ENCODE data around the gene NFE2L2. TPM values are rescaled to one million over a fixed set of nuclear protein-coding genes. Genes with fewer than 3 reads are reported as not detected.

NFE2L2 gene
- total and polyA plus RNA-seq, 2 experiments from 2014 or later, result 35.0 to 39.1 TPM

- TF ChIP-seq EZH2phosphoT487 (IDR thresholded peaks at IDR 0.05; ENCODE audit: unreplicated experiment) (no peak), ZNF114 (CRISPR knock-in tag; IDR thresholded peaks at IDR 0.05) (no peak), CREB1 (CRISPR knock-in tag; IDR thresholded peaks at IDR 0.05; ENCODE audit: low read depth) (no peak), STAT1 (IDR thresholded peaks at IDR 0.05; ENCODE audit: unreplicated experiment) (no peak), POLR2AphosphoS5 (IDR thresholded peaks at IDR 0.05; ENCODE audit: low read depth) (no peak), ZNF462 (CRISPR knock-in tag; IDR thresholded peaks at IDR 0.05) (no peak), NANOG (IDR thresholded peaks at IDR 0.05; ENCODE audit: borderline replicate concordance) (no peak), CTCF (conservative IDR thresholded peaks at IDR 0.05; ENCODE audit: low read depth in 2 of 2) (no peak), ZNF331 (CRISPR knock-in tag; IDR thresholded peaks at IDR 0.05; ENCODE audit: low read depth) (no peak), ETS1 (IDR thresholded peaks at IDR 0.05) (no peak), JUNB (IDR thresholded peaks at IDR 0.05; ENCODE audit: unreplicated experiment) (no peak)
- H3K36me3 Mint-ChIP-seq (ENCODE audit: low read depth), result peaks cover 39% of the 10 kb centered on the region
- H4K20me1 ChIP-seq (replicated peaks; ENCODE audit: insufficient read depth), result peaks cover 43% of the 10 kb centered on the region
- no peak overlapping the region for H3K4me3 Mint-ChIP-seq
- no peak overlapping the region for H2AFZ ChIP-seq
- peaks cover 2% of the 10 kb centered on the region; the same call in 1 of the 2 replicates for H3F3A ChIP-seq (replicated peaks; ENCODE audit: low read depth)
- H3K4me2 ChIP-seq, result no peak overlapping the region
- H3K27me3 Mint-ChIP-seq (ENCODE audit: insufficient read depth, low read depth, poor library complexity), result peaks cover 4% of the 10 kb centered on the region
- no peaks in the 10 kb centered on the region for H3K27me3 ChIP-seq (ENCODE audit: insufficient read depth)
- no peaks in the 10 kb centered on the region for H3K9me2 ChIP-seq (ENCODE audit: insufficient read depth)
- no peak for ATAC-seq
- 0 out of 2 replicates have a peak overlapping the region, but pooled peaks have one; percentile 11 for H3K27ac ChIP-seq (ENCODE audit: low read depth)
- H3K4me1 ChIP-seq (ENCODE audit: insufficient read depth), result no peaks in the 10 kb centered on the region
- H3K9me3 Mint-ChIP-seq, result no peaks in the 10 kb centered on the region
- no peak overlapping the region for H3K4me3 ChIP-seq
- DNase-seq (ENCODE audit: low spot score), result no peak
- no peaks in the 10 kb centered on the region for H3K4me1 Mint-ChIP-seq
- peaks cover 31% of the 10 kb centered on the region for H3K36me3 ChIP-seq (ENCODE audit: insufficient read depth)
- no peak overlapping the region for H3K27ac Mint-ChIP-seq
- peaks cover 43% of the 10 kb centered on the region for H3K79me2 ChIP-seq (replicated peaks; ENCODE audit: insufficient read depth)
Observed at GRCh38 chr2:177234267-177234666, 30.3 kb downstream of the NFE2L2 start.

Measured in GM23338 (cell line).